Measurements from ENCODE around the gene SH3D19. TPM values are rescaled to one million over a fixed set of nuclear protein-coding genes. Genes with fewer than 3 reads are reported as not detected.

Gene SH3D19
- total and polyA plus RNA-seq, 2 experiments from 2014 or later: 28.2 to 54.7 TPM

DNA sequence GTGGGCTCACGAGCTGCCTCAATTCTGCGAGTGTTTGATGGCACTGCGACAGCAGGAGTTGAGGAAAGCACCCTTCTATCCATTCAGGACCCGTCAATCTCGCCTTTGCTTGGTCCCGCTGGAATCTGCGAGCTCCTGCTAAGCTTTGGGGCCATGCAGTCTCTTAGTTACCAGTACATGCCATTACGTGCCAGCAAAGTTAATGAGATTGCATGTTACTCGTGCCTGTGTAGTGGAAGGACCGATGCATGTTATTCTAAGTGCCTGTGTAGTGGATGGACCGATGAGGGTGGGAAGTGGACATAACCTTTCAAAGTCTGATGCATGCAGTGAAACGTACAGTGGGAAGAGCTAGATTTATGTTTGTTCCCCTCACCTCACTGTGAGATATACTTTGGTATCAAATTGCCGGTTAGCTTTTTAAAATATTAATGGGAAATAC, 225.4 kb downstream of the SH3D19 start:
- H3K27ac ChIP-seq: peak overlapping the region; percentile 96
- 0% methylated on average over 13 of the region's 13 CpGs for WGBS (ENCODE audit: low lambda C conversion rate, missing lambda C conversion rate)
- H3K9me2 ChIP-seq (replicated peaks; ENCODE audit: insufficient read depth): no peaks in the 10 kb centered on the region
- peak overlapping the region; percentile 61 for H2AFZ ChIP-seq
- H4K20me1 ChIP-seq (ENCODE audit: insufficient read depth, poor library complexity, severe bottlenecking): peaks cover 40% of the 10 kb centered on the region
- H3K36me3 ChIP-seq (replicated peaks; ENCODE audit: insufficient read depth, low read depth): no peaks in the 10 kb centered on the region
- H3K79me2 ChIP-seq: peaks cover 35% of the 10 kb centered on the region
- peak overlapping the region; percentile 98 for H3K4me2 ChIP-seq
- H3K4me3 ChIP-seq: peak overlapping the region; percentile 79
- no peaks in the 10 kb centered on the region for H3K9me3 ChIP-seq (ENCODE audit: low read depth)
- H3K27me3 ChIP-seq: no peaks in the 10 kb centered on the region
- H3K4me1 ChIP-seq (ENCODE audit: insufficient read depth): peaks cover 16% of the 10 kb centered on the region
- DNase-seq (ENCODE audit: low spot score): no peak
- TF ChIP-seq, protein P1, sequence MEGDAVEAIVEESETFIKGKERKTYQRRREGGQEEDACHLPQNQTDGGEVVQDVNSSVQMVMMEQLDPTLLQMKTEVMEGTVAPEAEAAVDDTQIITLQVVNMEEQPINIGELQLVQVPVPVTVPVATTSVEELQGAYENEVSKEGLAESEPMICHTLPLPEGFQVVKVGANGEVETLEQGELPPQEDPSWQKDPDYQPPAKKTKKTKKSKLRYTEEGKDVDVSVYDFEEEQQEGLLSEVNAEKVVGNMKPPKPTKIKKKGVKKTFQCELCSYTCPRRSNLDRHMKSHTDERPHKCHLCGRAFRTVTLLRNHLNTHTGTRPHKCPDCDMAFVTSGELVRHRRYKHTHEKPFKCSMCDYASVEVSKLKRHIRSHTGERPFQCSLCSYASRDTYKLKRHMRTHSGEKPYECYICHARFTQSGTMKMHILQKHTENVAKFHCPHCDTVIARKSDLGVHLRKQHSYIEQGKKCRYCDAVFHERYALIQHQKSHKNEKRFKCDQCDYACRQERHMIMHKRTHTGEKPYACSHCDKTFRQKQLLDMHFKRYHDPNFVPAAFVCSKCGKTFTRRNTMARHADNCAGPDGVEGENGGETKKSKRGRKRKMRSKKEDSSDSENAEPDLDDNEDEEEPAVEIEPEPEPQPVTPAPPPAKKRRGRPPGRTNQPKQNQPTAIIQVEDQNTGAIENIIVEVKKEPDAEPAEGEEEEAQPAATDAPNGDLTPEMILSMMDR (IDR thresholded peaks at IDR 0.05; ENCODE audit: poor library complexity): no peak
- no peak for TF ChIP-seq EZH2 (IDR thresholded peaks at IDR 0.05; ENCODE audit: borderline replicate concordance)
- TF ChIP-seq EZH2phosphoT487 (IDR thresholded peaks at IDR 0.05; ENCODE audit: low read depth, severe bottlenecking, unreplicated experiment): no peak

DNA sequence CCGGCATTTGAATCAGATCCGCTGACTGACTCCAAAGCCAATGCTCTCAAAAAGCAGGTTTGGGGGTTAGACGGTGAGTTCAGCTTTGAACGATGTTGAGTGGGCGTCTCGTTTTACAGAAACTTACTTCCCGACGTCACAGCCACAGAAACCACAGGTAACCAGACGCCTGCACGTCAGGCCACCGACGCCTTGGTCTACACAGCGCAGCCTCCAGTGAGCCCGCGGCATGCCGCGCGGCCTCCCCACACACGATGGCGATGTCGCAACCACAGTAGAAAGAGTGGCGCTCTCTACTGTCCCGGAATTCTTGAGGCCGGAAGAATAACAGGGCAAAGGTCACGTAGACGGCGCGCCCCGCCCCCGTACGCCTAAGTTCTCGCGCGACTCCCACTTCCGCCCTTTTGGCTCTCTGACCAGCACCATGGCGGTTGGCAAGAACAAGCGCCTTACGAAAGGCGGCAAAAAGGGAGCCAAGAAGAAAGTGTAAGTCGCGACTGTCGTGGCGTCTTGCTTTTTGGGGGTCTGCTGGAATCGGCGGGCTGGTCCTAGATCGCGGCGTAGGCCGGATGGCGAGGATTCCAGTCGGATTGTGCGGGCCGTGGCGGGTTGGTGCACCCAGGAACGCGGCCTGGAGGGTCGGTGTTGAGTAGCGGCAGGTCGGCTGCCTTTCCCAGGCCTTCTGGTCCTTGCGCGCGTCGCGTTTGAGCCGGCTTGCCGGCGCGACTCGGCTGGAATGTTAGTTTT, 226.0 kb downstream of the SH3D19 start, which contains the start of gene RPS3A:
RPS3A (plus strand) TSS at position 400 of the 747 bp plus-strand sequence; CDS start at position 425, 25 bp downstream.
- peaks cover 40% of the 10 kb centered on the region for H4K20me1 ChIP-seq (ENCODE audit: insufficient read depth, poor library complexity, severe bottlenecking)
- no peaks in the 10 kb centered on the region for H3K27me3 ChIP-seq
- peak; percentile 97 for DNase-seq (ENCODE audit: low spot score)
- H3K27ac ChIP-seq: peak within 1 kb of the TSS; percentile 96
- 2% methylated on average over 69 of the region's 69 CpGs for WGBS (ENCODE audit: low lambda C conversion rate, missing lambda C conversion rate)
- peaks cover 35% of the 10 kb centered on the region for H3K79me2 ChIP-seq
- H3K4me3 ChIP-seq: peak within 1 kb of the TSS; percentile 79
- peak within 1 kb of the TSS; percentile 98 for H3K4me2 ChIP-seq
- H3K9me3 ChIP-seq (ENCODE audit: low read depth): no peaks in the 10 kb centered on the region
- peak within 1 kb of the TSS; percentile 61 for H2AFZ ChIP-seq
- H3K4me1 ChIP-seq (ENCODE audit: insufficient read depth): peaks cover 16% of the 10 kb centered on the region
- TF ChIP-seq, protein P1 (IDR thresholded peaks at IDR 0.05; ENCODE audit: poor library complexity): peak; percentile 92
- TF ChIP-seq EZH2 (IDR thresholded peaks at IDR 0.05; ENCODE audit: borderline replicate concordance) (no peak), EZH2phosphoT487 (IDR thresholded peaks at IDR 0.05; ENCODE audit: low read depth, severe bottlenecking, unreplicated experiment) (no peak)
- no peaks in the 10 kb centered on the region for H3K36me3 ChIP-seq (replicated peaks; ENCODE audit: insufficient read depth, low read depth)
- H3K9me2 ChIP-seq (replicated peaks; ENCODE audit: insufficient read depth): no peaks in the 10 kb centered on the region

- no peaks in the 10 kb centered on the region for H3K9me2 ChIP-seq (replicated peaks; ENCODE audit: insufficient read depth)
- H3K27ac ChIP-seq: peak overlapping the region; percentile 72
- TF ChIP-seq EZH2phosphoT487 (IDR thresholded peaks at IDR 0.05; ENCODE audit: low read depth, severe bottlenecking, unreplicated experiment): no peak
- TF ChIP-seq EZH2 (IDR thresholded peaks at IDR 0.05; ENCODE audit: borderline replicate concordance): no peak
- TF ChIP-seq, protein P1 (IDR thresholded peaks at IDR 0.05; ENCODE audit: poor library complexity): no peak
- no peaks in the 10 kb centered on the region for H3K36me3 ChIP-seq (replicated peaks; ENCODE audit: insufficient read depth, low read depth)
- no peaks in the 10 kb centered on the region for H3K9me3 ChIP-seq (ENCODE audit: low read depth)
- peaks cover 35% of the 10 kb centered on the region for H3K79me2 ChIP-seq
- no peaks in the 10 kb centered on the region for H3K27me3 ChIP-seq
- WGBS (ENCODE audit: low lambda C conversion rate, missing lambda C conversion rate): 41% methylated on average over 8 of the region's 8 CpGs
- H3K4me2 ChIP-seq: peak overlapping the region; percentile 70
- no peak overlapping the region for H3K4me3 ChIP-seq
- H2AFZ ChIP-seq: peak overlapping the region; percentile 51
- DNase-seq (ENCODE audit: low spot score): no peak
- H4K20me1 ChIP-seq (ENCODE audit: insufficient read depth, poor library complexity, severe bottlenecking): peaks cover 40% of the 10 kb centered on the region
- H3K4me1 ChIP-seq (ENCODE audit: insufficient read depth): peaks cover 16% of the 10 kb centered on the region
Measured at GRCh38 chr4:151098979-151099228, 226.5 kb downstream of the SH3D19 start.

Data from hepatocyte (in vitro differentiated cells).